K562 (cell line): ENCODE results near the gene TMED8. TPM values are rescaled to one million over a fixed set of nuclear protein-coding genes. Genes with fewer than 3 reads are reported as not detected.

Experiments used
- CEBPB ChIP-seq: fragments of 450-650 bp; IDR thresholded peaks from 2 replicates; pipeline ENCODE4 v1.6.1; 2016; ENCODE audit warnings: missing genetic modification characterization, missing compliant biosample characterization
- CHCHD3 ChIP-seq: fragments of 250-450 bp; sonication (Bioruptor Pico); IDR thresholded peaks from 2 replicates; pipeline ENCODE4 v2.1.2; 2022; ENCODE audit warnings: mild to moderate bottlenecking
- FOXJ2 ChIP-seq: fragments of 200-800 bp; sonication (Bioruptor generic); IDR thresholded peaks from 2 replicates; pipeline ENCODE4 v1.6.1; 2016; ENCODE audit warnings: missing genetic modification characterization, missing compliant biosample characterization
- GABPA ChIP-seq: fragments of 200-800 bp; sonication (Bioruptor generic); conservative IDR thresholded peaks from 2 replicates; pipeline ENCODE4 v1.6.1; 2016; ENCODE audit warnings: low read depth, missing genetic modification characterization, missing compliant biosample characterization
- HLTF ChIP-seq: fragments of 450-650 bp; IDR thresholded peaks from 2 replicates; pipeline ENCODE4 v1.6.1; 2016
- KAT2B ChIP-seq: IDR thresholded peaks from one replicate; pipeline ENCODE4 v1.6.1; 2012; ENCODE audit warnings: low read depth, mild to moderate bottlenecking, control low read depth, inconsistent platforms, low read length, moderate library complexity
- LEF1 ChIP-seq: fragments of 450-650 bp; IDR thresholded peaks from 2 replicates; pipeline ENCODE4 v1.6.1; 2016; ENCODE audit warnings: mild to moderate bottlenecking
- MEF2A ChIP-seq: IDR thresholded peaks from 2 replicates; pipeline ENCODE4 v1.6.1; 2011; ENCODE audit warnings: low read depth, mild to moderate bottlenecking, low read length, moderate library complexity; ENCODE audit not compliant: control insufficient read depth
- PHF8 ChIP-seq: fragments of 200-600 bp; sonication (generic); IDR thresholded peaks from 2 replicates; pipeline ENCODE4 v1.6.1; 2012; ENCODE audit warnings: mixed run types, mild to moderate bottlenecking, inconsistent platforms, low read length, moderate library complexity, borderline replicate concordance
- POLR2AphosphoS5 ChIP-seq: IDR thresholded peaks from 2 replicates; pipeline ENCODE4 v1.6.1; 2011; ENCODE audit warnings: mild to moderate bottlenecking, low read depth, low read length, moderate library complexity; ENCODE audit not compliant: control insufficient read depth, insufficient read depth
- RNF2 ChIP-seq: sonication (generic); IDR thresholded peaks from 2 replicates; pipeline ENCODE4 v1.6.1; 2016
- SIN3A ChIP-seq, 2 experiments: fragments of 150-350 bp in 1 of 2; IDR thresholded peaks; 2 replicates each; pipeline ENCODE4 v1.6.1; 2011 to 2016; ENCODE audit warnings: borderline replicate concordance in 2 of 2, low read depth in 2 of 2, low read length in 2 of 2, mild to moderate bottlenecking in 2 of 2, moderate library complexity in 2 of 2; ENCODE audit not compliant: control insufficient read depth in 1 of 2
- SMAD2 ChIP-seq: fragments of 150-350 bp; IDR thresholded peaks from 2 replicates; pipeline ENCODE4 v1.6.1; 2014; ENCODE audit warnings: low read depth, mild to moderate bottlenecking, low read length
- SP1 ChIP-seq: sonication (generic); formaldehyde crosslinking; IDR thresholded peaks from 2 replicates; pipeline ENCODE4 v1.8.1; 2022; ENCODE audit warnings: mild to moderate bottlenecking, missing genetic modification reagents
- YY1 ChIP-seq, 3 experiments: IDR thresholded peaks; 2 replicates each; pipeline ENCODE4 v1.6.1; 2011; ENCODE audit warnings: low read length in 2 of 3, mild to moderate bottlenecking in 2 of 3, moderate library complexity in 2 of 3, borderline replicate concordance in 1 of 3, control low read depth in 1 of 3, low read depth in 1 of 3; ENCODE audit not compliant: insufficient read depth in 3 of 3, insufficient replicate concordance in 2 of 3, control insufficient read depth in 1 of 3, insufficient read length in 1 of 3; ENCODE audit errors: extremely low read depth in 1 of 3
- ZFX ChIP-seq: sonication (generic); formaldehyde crosslinking; IDR thresholded peaks from 2 replicates; pipeline ENCODE4 v1.8.0; 2022; ENCODE audit warnings: mild to moderate bottlenecking, missing genetic modification reagents, moderate library complexity
- ZSCAN32 ChIP-seq: fragments of 450-650 bp; formaldehyde crosslinking; IDR thresholded peaks from 2 replicates; pipeline ENCODE4 v1.4.0; 2020; ENCODE audit warnings: mild to moderate bottlenecking, moderate library complexity
- polyA plus RNA-seq, 8 experiments: library from polyadenylated mRNA; depleted of rRNA in 4 of 8; stranded (reverse) in 5 of 8; unstranded in 3 of 8; fragments of >200 nt; fragmentation: Nextera tagmentation in 2 of 8; fragmentation: Illumina TruSeq in 1 of 8; extraction: Ambion mirVana in 2 of 8; extraction: Trizol in 1 of 8; gene quantifications; 2 replicates each; pipeline versions ENCODE4 v1.2.1 to v1.2.3, GENCODE V29; 2011 to 2014; ENCODE audit warnings: inconsistent platforms in 1 of 8, missing spikeins in 1 of 8
- total RNA-seq, 7 experiments: library from RNA; depleted of rRNA in 6 of 7; stranded (reverse); fragments of >200 nt in 6 of 7; fragmentation: Illumina TruSeq in 2 of 7; extraction: Trizol in 2 of 7; gene quantifications; 2 replicates each; pipeline versions ENCODE4 v1.2.1 to v1.2.3, GENCODE V29; 2011 to 2021; ENCODE audit warnings: low replicate concordance in 1 of 7
- TF ChIP-seq, protein P1 (sequence below): fragments of 450-650 bp; IDR thresholded peaks from 2 replicates; pipeline ENCODE4 v1.6.1; 2017; ENCODE audit warnings: mild to moderate bottlenecking, moderate library complexity
- TF ChIP-seq, protein P2 (sequence below): sonication (generic); formaldehyde crosslinking; IDR thresholded peaks from 2 replicates; pipeline ENCODE4 v1.8.1; 2023; ENCODE audit warnings: missing genetic modification reagents, mild to moderate bottlenecking, borderline replicate concordance
- TF ChIP-seq, protein P3 (sequence below): sonication (generic); formaldehyde crosslinking; IDR thresholded peaks from 2 replicates; pipeline ENCODE4 v1.8.0; 2023; ENCODE audit warnings: mild to moderate bottlenecking, missing genetic modification reagents

The TMED8 gene
- total and polyA plus RNA-seq, 9 of the 15 experiments (the other 6 are each of a cell fraction or from before 2014, with no cell fraction given), result 3.3 to 17.4 (median 12.0) TPM

DNA sequence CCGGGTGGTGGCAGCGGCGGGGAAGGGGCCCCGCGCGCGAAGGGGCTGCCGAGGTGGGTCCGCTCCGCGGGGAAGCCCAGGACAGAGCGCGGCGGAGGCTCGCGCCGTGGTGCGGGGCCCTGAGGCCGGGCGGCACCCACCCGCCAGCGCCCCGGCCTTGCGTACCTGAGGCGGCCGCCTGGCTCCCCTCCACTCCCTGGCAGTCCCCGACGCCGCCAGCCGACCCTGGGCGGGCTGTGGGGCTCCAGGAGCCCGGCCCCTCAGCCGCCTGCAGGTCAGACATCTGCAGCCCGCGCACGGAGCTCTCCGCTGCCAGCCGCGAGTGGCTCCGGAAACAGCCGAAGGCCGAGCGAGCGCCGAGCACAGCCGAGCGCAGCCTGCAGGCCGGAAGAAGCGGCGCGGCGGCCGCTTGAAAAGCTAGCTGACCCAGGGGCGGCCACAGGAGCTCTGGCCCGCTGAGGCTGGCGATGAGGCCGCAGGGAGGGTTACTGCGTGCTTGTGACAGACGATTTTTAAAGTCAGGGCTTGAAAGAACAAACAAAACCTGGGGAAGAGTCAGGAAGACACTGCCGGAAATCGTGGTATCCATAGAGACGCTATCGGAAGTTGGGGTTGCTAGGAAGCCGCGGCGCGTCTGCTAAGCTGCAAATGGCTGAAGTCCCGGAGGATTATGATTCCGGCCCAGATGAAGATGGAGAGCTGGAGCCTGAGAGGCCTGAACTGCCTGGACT is at the start of gene TMED8, which contains the start of gene SAMD15 (continued):
- TF ChIP-seq FOXJ2 (tag), result no peak
- TF ChIP-seq HLTF, result no peak
- peak; percentile 37; the same call in 1 of the 2 replicates for TF ChIP-seq POLR2AphosphoS5
- TF ChIP-seq, protein P1, sequence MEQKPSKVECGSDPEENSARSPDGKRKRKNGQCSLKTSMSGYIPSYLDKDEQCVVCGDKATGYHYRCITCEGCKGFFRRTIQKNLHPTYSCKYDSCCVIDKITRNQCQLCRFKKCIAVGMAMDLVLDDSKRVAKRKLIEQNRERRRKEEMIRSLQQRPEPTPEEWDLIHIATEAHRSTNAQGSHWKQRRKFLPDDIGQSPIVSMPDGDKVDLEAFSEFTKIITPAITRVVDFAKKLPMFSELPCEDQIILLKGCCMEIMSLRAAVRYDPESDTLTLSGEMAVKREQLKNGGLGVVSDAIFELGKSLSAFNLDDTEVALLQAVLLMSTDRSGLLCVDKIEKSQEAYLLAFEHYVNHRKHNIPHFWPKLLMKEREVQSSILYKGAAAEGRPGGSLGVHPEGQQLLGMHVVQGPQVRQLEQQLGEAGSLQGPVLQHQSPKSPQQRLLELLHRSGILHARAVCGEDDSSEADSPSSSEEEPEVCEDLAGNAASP, result no peak
- TF ChIP-seq RNF2, result no peak
- TF ChIP-seq LEF1, result no peak
- TF ChIP-seq ZSCAN32 (CRISPR knock-in tag), result no peak
- TF ChIP-seq, protein P2, sequence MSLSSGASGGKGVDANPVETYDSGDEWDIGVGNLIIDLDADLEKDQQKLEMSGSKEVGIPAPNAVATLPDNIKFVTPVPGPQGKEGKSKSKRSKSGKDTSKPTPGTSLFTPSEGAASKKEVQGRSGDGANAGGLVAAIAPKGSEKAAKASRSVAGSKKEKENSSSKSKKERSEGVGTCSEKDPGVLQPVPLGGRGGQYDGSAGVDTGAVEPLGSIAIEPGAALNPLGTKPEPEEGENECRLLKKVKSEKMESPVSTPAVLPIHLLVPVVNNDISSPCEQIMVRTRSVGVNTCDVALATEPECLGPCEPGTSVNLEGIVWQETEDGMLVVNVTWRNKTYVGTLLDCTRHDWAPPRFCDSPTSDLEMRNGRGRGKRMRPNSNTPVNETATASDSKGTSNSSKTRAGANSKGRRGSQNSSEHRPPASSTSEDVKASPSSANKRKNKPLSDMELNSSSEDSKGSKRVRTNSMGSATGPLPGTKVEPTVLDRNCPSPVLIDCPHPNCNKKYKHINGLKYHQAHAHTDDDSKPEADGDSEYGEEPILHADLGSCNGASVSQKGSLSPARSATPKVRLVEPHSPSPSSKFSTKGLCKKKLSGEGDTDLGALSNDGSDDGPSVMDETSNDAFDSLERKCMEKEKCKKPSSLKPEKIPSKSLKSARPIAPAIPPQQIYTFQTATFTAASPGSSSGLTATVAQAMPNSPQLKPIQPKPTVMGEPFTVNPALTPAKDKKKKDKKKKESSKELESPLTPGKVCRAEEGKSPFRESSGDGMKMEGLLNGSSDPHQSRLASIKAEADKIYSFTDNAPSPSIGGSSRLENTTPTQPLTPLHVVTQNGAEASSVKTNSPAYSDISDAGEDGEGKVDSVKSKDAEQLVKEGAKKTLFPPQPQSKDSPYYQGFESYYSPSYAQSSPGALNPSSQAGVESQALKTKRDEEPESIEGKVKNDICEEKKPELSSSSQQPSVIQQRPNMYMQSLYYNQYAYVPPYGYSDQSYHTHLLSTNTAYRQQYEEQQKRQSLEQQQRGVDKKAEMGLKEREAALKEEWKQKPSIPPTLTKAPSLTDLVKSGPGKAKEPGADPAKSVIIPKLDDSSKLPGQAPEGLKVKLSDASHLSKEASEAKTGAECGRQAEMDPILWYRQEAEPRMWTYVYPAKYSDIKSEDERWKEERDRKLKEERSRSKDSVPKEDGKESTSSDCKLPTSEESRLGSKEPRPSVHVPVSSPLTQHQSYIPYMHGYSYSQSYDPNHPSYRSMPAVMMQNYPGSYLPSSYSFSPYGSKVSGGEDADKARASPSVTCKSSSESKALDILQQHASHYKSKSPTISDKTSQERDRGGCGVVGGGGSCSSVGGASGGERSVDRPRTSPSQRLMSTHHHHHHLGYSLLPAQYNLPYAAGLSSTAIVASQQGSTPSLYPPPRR (CRISPR knock-in tag), result no peak
- peak; percentile 89 for TF ChIP-seq ZFX
- TF ChIP-seq PHF8, result peak; percentile 66; the same call in 1 of the 2 replicates
- TF ChIP-seq CEBPB, result no peak
- no peak for TF ChIP-seq KAT2B
- peak; percentile 10 to 80 (median 54) for TF ChIP-seq YY1 (IDR thresholded peaks at IDR 0.05; ENCODE audit: borderline replicate concordance in 1 of 3, control insufficient read depth in 1 of 3, extremely low read depth in 1 of 3, insufficient read depth in 3 of 3, insufficient read length in 1 of 3, insufficient replicate concordance in 2 of 3, low read depth in 1 of 3, low read length in 2 of 3)
- TF ChIP-seq SIN3A (IDR thresholded peaks at IDR 0.05; ENCODE audit: borderline replicate concordance in 2 of 2, control insufficient read depth in 1 of 2, low read depth in 2 of 2, low read length in 2 of 2), result peak; percentile 70 to 93; a peak in 2 of 4 replicates
- no peak for TF ChIP-seq SP1 (CRISPR knock-in tag)
- no peak for TF ChIP-seq CHCHD3 (CRISPR knock-in tag)
- no peak for TF ChIP-seq SMAD2
- TF ChIP-seq, protein P3, sequence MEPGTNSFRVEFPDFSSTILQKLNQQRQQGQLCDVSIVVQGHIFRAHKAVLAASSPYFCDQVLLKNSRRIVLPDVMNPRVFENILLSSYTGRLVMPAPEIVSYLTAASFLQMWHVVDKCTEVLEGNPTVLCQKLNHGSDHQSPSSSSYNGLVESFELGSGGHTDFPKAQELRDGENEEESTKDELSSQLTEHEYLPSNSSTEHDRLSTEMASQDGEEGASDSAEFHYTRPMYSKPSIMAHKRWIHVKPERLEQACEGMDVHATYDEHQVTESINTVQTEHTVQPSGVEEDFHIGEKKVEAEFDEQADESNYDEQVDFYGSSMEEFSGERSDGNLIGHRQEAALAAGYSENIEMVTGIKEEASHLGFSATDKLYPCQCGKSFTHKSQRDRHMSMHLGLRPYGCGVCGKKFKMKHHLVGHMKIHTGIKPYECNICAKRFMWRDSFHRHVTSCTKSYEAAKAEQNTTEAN (CRISPR knock-in tag), result no peak
- peak; percentile 93 for TF ChIP-seq GABPA (tag)
- TF ChIP-seq MEF2A, result no peak
